GM12878 (cell line): ENCODE results near the gene SYNGR4.

Source experiments
- CEBPB ChIP-seq, 2 experiments: fragments of 150-350 bp in 1 of 2; IDR thresholded peaks; 2 replicates each; pipeline ENCODE4 v1.6.1; 2012 to 2014; ENCODE audit warnings: low read depth in 2 of 2, low read length in 2 of 2, borderline replicate concordance in 1 of 2, inconsistent platforms in 1 of 2
- CTCF ChIP-seq, 3 experiments: IDR thresholded peaks in 2 of 3; conservative IDR thresholded peaks in 1 of 3; 2 replicates each; pipeline ENCODE4 v1.5.1; 2011; ENCODE audit warnings: low read depth in 3 of 3, low read length in 3 of 3, mild to moderate bottlenecking in 3 of 3, control low read depth in 2 of 3, moderate library complexity in 2 of 3, inconsistent platforms in 1 of 3, mixed read lengths in 1 of 3; ENCODE audit not compliant: control insufficient read depth in 2 of 3, insufficient read depth in 1 of 3; ENCODE audit errors: extremely low read depth in 1 of 3
- EED ChIP-seq: sonication (generic); IDR thresholded peaks from 2 replicates; pipeline ENCODE4 v1.6.1; 2016; ENCODE audit warnings: antibody characterized with exemption, low read depth
- NR2C2 ChIP-seq: IDR thresholded peaks from 2 replicates; pipeline ENCODE4 v1.6.1; 2011; ENCODE audit warnings: borderline replicate concordance, low read depth; ENCODE audit not compliant: control insufficient read depth, insufficient read length
- POLR2A ChIP-seq: IDR thresholded peaks from 2 replicates; pipeline ENCODE4 v1.6.1; 2011; ENCODE audit warnings: low read depth, mild to moderate bottlenecking, low read length
- POLR2AphosphoS2 ChIP-seq: IDR thresholded peaks from 2 replicates; pipeline ENCODE4 v1.6.1; 2011; ENCODE audit warnings: low read depth, mild to moderate bottlenecking, low read length, improper control_type of control experiment, moderate library complexity
- RBBP5 ChIP-seq: fragments of 200-600 bp; sonication (generic); conservative IDR thresholded peaks from 2 replicates; pipeline ENCODE4 v1.6.1; 2016
- YBX1 ChIP-seq: fragments of 450-650 bp; IDR thresholded peaks from 2 replicates; pipeline ENCODE4 v1.6.1; 2016; ENCODE audit warnings: antibody characterized with exemption

- TF ChIP-seq EED (no peak), POLR2A (no peak), NR2C2 (no peak), CEBPB (IDR thresholded peaks at IDR 0.05; ENCODE audit: borderline replicate concordance in 1 of 2, low read depth in 2 of 2, low read length in 2 of 2) (no peak), RBBP5 (no peak), CTCF (IDR thresholded peaks at IDR 0.05 in 2 of 3, conservative IDR thresholded peaks at IDR 0.05 in 1 of 3; ENCODE audit: control insufficient read depth in 2 of 3, extremely low read depth in 1 of 3, insufficient read depth in 1 of 3, low read depth in 3 of 3, low read length in 3 of 3) (no peak), POLR2AphosphoS2 (no peak), YBX1 (no peak)
Observed at GRCh38 chr19:48318286-48318987, 45.7 kb upstream of the SYNGR4 start.
